Measurements from ENCODE around the gene SUN5.

- TF ChIP-seq POLR2A (IDR thresholded peaks at IDR 0.05; ENCODE audit: low read depth, low read length) (no peak), POLR2AphosphoS5 (IDR thresholded peaks at IDR 0.05; ENCODE audit: low read depth, low read length) (no peak), TAF1 (IDR thresholded peaks at IDR 0.05; ENCODE audit: borderline replicate concordance, low read depth, low read length) (no peak)
Measured at GRCh38 chr20:33030076-33030475, 25.8 kb upstream of the SUN5 start.

Data from GM12892 (cell line).